Lower leg skin (tissue), 4 donors: ENCODE measurements around the gene FGF12. TPM values are rescaled to one million over a fixed set of nuclear protein-coding genes. Genes with fewer than 3 reads are reported as not detected.
A peak's percentile ranks its signal among the peaks of the same experiment; 100 is the strongest.

Experiments used
- DNase-seq, 2 donors: peaks; one replicate each; pipeline ENCODE4 v3.0.0-alpha.2; 2019; ENCODE audit warnings: low spot score in 2 of 2
- H3K4me3 ChIP-seq: fragments of 200-600 bp; sonication (generic); 2 replicates; pipeline ENCODE4 v1.5.1; 2017; ENCODE audit warnings: mild to moderate bottlenecking, low read depth; ENCODE audit not compliant: poor library complexity, severe bottlenecking
- POLR2A ChIP-seq, 2 donors: fragments of 450-650 bp; IDR thresholded peaks; one replicate each; pipeline ENCODE4 v1.6.1; 2016 to 2017; ENCODE audit warnings: antibody characterized with exemption in 2 of 2, mild to moderate bottlenecking in 1 of 2, moderate library complexity in 1 of 2
- WGBS, 2 donors: methylation state at CpG; one replicate each; pipeline ENCODE4 v1.1.5; 2018; 5-methylcytosine and 5-hydroxymethylcytosine counted together
- intact Hi-C: fragments of 100-400 bp; cut with DNase I; formaldehyde crosslinking; loops from one replicate; pipeline ENCODE4 v1.15.0; 2023; ENCODE audit warnings: low total_unique reads
- total RNA-seq, 4 donors: library from RNA; depleted of rRNA; stranded (reverse); fragments of >200 nt; gene quantifications; one replicate each; pipeline ENCODE4 v1.1.0, GENCODE V29; 2016
- TF ChIP-seq, protein P1 (sequence below), 3 donors: fragments of 450-650 bp; IDR thresholded peaks; one replicate each; pipeline ENCODE4 v1.5.1; 2016; ENCODE audit warnings: antibody characterized with exemption in 3 of 3, mild to moderate bottlenecking in 3 of 3, moderate library complexity in 2 of 3

Gene FGF12
- total RNA-seq, 4 donors from 2014 or later: 0.05 to 0.45 (median 0.19) TPM; not detected in 1

DNA sequence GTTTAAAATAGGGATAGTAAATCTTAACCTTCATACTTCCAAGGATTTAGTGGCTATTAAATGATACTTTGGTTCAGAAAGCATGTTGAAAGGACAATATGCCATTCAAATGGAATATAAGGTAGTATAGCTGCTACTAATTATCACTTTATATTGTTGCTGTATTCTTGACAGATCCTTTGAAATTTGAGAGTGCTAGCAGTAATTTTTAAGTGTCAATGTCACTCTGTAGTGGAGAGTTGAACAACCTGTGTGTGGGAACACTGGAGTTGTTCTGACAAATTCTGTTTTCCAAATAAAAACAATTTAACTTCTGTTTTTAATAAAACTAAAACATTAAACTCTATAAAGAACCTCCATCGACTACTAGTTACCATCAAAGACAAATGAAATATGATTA is 565.7 kb downstream of the FGF12 start:
- no peak overlapping the region for H3K4me3 ChIP-seq
- 49 to 63% methylated on average over 1 of the region's 1 CpG for WGBS, 2 donors
- TF ChIP-seq POLR2A (IDR thresholded peaks at IDR 0.05): no peak
- TF ChIP-seq, protein P1, sequence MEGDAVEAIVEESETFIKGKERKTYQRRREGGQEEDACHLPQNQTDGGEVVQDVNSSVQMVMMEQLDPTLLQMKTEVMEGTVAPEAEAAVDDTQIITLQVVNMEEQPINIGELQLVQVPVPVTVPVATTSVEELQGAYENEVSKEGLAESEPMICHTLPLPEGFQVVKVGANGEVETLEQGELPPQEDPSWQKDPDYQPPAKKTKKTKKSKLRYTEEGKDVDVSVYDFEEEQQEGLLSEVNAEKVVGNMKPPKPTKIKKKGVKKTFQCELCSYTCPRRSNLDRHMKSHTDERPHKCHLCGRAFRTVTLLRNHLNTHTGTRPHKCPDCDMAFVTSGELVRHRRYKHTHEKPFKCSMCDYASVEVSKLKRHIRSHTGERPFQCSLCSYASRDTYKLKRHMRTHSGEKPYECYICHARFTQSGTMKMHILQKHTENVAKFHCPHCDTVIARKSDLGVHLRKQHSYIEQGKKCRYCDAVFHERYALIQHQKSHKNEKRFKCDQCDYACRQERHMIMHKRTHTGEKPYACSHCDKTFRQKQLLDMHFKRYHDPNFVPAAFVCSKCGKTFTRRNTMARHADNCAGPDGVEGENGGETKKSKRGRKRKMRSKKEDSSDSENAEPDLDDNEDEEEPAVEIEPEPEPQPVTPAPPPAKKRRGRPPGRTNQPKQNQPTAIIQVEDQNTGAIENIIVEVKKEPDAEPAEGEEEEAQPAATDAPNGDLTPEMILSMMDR (IDR thresholded peaks at IDR 0.05): no peak
- intact Hi-C loops: no loop called here
- DNase-seq: no peak

DNA sequence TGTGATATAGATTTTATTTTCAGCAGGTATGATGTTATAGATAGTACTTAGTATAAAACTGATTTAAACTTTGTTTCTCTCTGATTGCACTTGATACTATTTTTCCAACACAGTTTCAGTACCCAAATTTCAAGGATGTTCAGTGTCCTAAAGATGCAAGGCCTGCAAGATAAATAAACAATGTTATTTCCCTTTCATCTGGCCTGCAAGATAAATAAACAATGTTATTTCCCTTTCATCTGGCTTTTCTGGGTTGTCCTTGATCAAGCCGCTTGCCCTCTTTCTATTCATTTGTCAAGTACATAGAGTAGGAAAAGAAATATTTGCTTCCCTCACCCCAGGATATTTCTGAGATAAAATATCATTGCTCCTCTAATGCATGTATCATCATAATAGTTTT is 571.0 kb downstream of the FGF12 start:
- intact Hi-C loops: no loop called here
- H3K4me3 ChIP-seq: no peak overlapping the region
- TF ChIP-seq, protein P1 (IDR thresholded peaks at IDR 0.05): no peak
- TF ChIP-seq POLR2A (IDR thresholded peaks at IDR 0.05): no peak
- DNase-seq: no peak
- WGBS, 2 donors: 70 to 73% methylated on average over 1 of the region's 1 CpG

DNA sequence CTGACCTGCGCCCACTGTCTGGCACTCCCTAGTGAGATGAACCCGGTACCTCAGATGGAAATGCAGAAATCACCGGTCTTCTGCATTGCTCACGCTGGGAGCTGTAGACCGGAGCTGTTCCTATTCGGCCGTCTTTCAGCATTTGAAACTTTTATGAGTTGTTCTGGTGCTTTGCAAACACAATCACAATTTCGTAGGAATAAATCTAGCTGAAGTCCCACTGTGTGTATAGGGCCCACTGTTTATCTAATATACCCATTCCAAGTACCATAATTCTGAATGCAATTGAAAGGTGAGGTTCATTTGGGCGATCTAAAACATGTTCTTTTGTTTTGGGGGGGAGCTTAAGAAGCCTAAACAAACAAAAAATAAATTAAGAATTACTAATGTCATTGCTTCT is 572.1 kb downstream of the FGF12 start:
- intact Hi-C loops: no loop called here
- no peak for DNase-seq
- H3K4me3 ChIP-seq: no peak overlapping the region
- WGBS, 2 donors: 7 to 15% methylated on average over 7 to 8 of the region's 9 CpGs
- no peak for TF ChIP-seq POLR2A (IDR thresholded peaks at IDR 0.05)
- TF ChIP-seq, protein P1 (IDR thresholded peaks at IDR 0.05): no peak

DNA sequence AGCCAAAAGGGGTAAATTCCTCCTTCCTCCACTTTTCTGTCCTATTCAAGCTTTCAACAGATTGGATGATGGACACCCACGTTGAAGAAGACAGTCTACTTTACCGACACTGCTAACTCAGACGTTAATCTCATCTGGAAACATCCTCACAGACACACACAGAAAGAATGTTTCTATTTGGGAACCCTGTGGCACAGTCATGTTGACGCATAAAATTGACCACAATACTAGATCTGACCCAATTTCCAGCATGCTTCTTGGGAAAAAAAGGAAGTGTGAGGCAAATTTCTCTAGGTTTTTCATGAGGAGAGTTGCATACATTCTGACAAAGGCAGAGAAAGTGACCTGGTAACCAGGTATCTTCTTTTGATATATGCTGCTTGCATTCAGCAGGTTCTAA is 594.1 kb downstream of the FGF12 start:
- no peak overlapping the region for H3K4me3 ChIP-seq
- 86% methylated on average over 4 of the region's 4 CpGs for WGBS, 2 donors
- no peak for DNase-seq
- TF ChIP-seq POLR2A (IDR thresholded peaks at IDR 0.05): no peak
- intact Hi-C loops: no loop called here

DNA sequence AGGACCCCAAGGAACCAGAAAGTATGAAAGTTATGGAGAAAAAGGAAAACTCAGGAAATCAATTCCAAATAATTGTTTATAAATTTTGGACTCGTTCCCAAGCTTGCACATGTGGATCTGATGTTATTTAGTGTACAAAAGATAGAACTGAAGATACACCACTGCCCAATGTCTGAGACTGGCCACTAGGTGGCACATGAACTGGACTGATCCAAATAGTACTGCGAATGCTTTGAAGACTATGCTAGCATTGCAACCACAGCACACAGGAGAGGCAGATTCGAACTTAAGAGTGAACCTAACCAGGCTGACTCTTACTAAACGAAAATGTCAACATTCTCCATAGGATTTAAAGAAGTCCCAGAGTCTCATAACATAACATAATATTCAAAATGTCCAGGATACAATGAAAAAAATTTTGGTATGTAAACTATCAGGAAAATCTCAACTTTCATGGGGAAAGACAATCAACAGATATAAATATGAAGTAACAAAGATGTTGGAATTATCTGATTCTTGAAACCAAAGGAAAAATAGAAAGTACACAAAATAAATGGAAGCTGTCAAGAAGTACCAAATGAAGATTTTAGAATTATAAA is 596.7 kb downstream of the FGF12 start:
- 18 to 20% methylated on average over 4 of the region's 4 CpGs for WGBS, 2 donors
- TF ChIP-seq, protein P1 (IDR thresholded peaks at IDR 0.05): no peak
- TF ChIP-seq POLR2A (IDR thresholded peaks at IDR 0.05): no peak
- intact Hi-C loops: loop anchor here (2.0 kb wide), 1 partner anchor 312 kb away; no protein-coding TSS in a partner anchor
- DNase-seq: peak in 1 of 2 donors; percentile 22
- H3K4me3 ChIP-seq: no peak overlapping the region

DNA sequence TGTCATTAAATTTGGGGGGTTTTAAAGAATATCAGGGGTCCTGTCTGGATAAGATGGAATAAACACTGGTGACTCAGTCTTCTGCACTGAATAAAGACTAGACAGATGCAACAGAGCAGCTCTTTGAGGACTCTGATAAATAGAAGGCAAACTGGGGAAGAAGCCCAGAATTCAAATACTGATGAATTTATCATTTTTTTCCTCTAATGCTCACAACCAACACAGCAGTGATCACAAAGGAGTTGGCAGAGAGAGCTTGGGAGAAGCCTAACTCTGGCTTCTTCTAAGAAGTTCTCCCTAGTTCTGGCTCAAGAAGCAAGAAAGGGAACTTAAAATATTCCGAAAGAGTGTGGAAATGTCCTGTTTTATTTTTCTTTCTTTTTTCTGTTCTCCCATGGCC is 597.8 kb downstream of the FGF12 start:
- no peak for TF ChIP-seq POLR2A (IDR thresholded peaks at IDR 0.05)
- TF ChIP-seq, protein P1 (IDR thresholded peaks at IDR 0.05): no peak
- H3K4me3 ChIP-seq: no peak overlapping the region
- DNase-seq: no peak
- WGBS, 2 donors: 85 to 86% methylated on average over 1 of the region's 1 CpG
- intact Hi-C loops: no loop called here
